ENCODE results near the gene PPTC7.

GRCh38 chr12:110536834-110537604 lies 46.1 kb downstream of the PPTC7 start:
- TF ChIP-seq CTCF (conservative IDR thresholded peaks at IDR 0.05) (no peak), EZH2 (IDR thresholded peaks at IDR 0.05; ENCODE audit: low read depth) (no peak)
